Hematopoietic multipotent progenitor cell treated with erythropoietin and hydrocortisone succinate and interleukin-3 and kit ligand, for 4 days (in vitro differentiated cells): Measurements from ENCODE around the gene PCSK2.

Source experiments
- DNase-seq: peaks from one replicate; pipeline ENCODE4 v3.0.0-alpha.2; 2015

PCSK2 gene

GRCh38 chr20:17488916-17489600 lies 262.2 kb downstream of the PCSK2 start:
- no peak for DNase-seq

GRCh38 chr20:17490501-17490900 lies 263.7 kb downstream of the PCSK2 start:
- DNase-seq, result no peak

GRCh38 chr20:17491041-17491440 lies 264.2 kb downstream of the PCSK2 start:
- DNase-seq, result no peak

GRCh38 chr20:17491488-17491887 lies 264.6 kb downstream of the PCSK2 start:
- DNase-seq, result no peak

GRCh38 chr20:17493173-17493572 lies 266.3 kb downstream of the PCSK2 start:
- no peak for DNase-seq

- DNase-seq, result no peak
Measured at GRCh38 chr20:17494201-17494600, 267.4 kb downstream of the PCSK2 start.

- DNase-seq, result no peak
Measured at GRCh38 chr20:17495826-17496225, 269.0 kb downstream of the PCSK2 start.

- no peak for DNase-seq
Measured at GRCh38 chr20:17497821-17498580, 271.2 kb downstream of the PCSK2 start.

- DNase-seq, result no peak
Measured at GRCh38 chr20:17498641-17499040, 271.8 kb downstream of the PCSK2 start.

GRCh38 chr20:17499041-17499440 lies 272.2 kb downstream of the PCSK2 start:
- DNase-seq, result no peak

GRCh38 chr20:17500271-17500670 lies 273.4 kb downstream of the PCSK2 start:
- no peak for DNase-seq

GRCh38 chr20:17500826-17501225 lies 274.0 kb downstream of the PCSK2 start:
- DNase-seq, result no peak

GRCh38 chr20:17501701-17502100 lies 274.9 kb downstream of the PCSK2 start:
- no peak for DNase-seq

- no peak for DNase-seq
Measured at GRCh38 chr20:17502105-17502504, 275.3 kb downstream of the PCSK2 start.

- peak; percentile 87 for DNase-seq
Measured at GRCh38 chr20:17503301-17504065, 276.6 kb downstream of the PCSK2 start.

- DNase-seq, result peak; percentile 73
Measured at GRCh38 chr20:17504066-17504897, 277.4 kb downstream of the PCSK2 start.

GRCh38 chr20:17504898-17505635 lies 278.2 kb downstream of the PCSK2 start:
- DNase-seq, result peak; percentile 92

- DNase-seq, result peak; percentile 45
Measured at GRCh38 chr20:17505636-17506517, 279.0 kb downstream of the PCSK2 start.

GRCh38 chr20:17507032-17507431 lies 280.2 kb downstream of the PCSK2 start:
- peak; percentile 92 for DNase-seq

- peak; percentile 60 for DNase-seq
Measured at GRCh38 chr20:17507531-17507930, 280.7 kb downstream of the PCSK2 start.

- DNase-seq, result no peak
Measured at GRCh38 chr20:17508756-17509155, 281.9 kb downstream of the PCSK2 start.
